ENCODE measurements around the gene USH1G.
A peak's percentile ranks its signal among the peaks of the same experiment; 100 is the strongest.

Gene USH1G

GRCh38 chr17:74923538-74924249 lies 639 bp upstream of the USH1G start:
- H3K4me1 ChIP-seq (ENCODE audit: control insufficient read depth in 1 of 2, insufficient read depth in 2 of 2, low read length in 2 of 2) = peaks cover 0 to 24% of the 10 kb centered on the region in 2 donors
- no peak overlapping the region for H3K27ac ChIP-seq (ENCODE audit: low read length)
- H3K36me3 ChIP-seq (ENCODE audit: control insufficient read depth in 1 of 2, insufficient read depth in 2 of 2, low read length in 2 of 2) = no peaks in the 10 kb centered on the region
- H3K9me3 ChIP-seq (ENCODE audit: control insufficient read depth in 1 of 2, low read length in 2 of 2) = no peaks in the 10 kb centered on the region
- H3K27me3 ChIP-seq (ENCODE audit: low read depth, low read length) = peaks cover 45% of the 10 kb centered on the region
- H3K4me3 ChIP-seq (ENCODE audit: low read depth in 1 of 2, low read length in 2 of 2) = peak overlapping the region in 1 of 2 donors; percentile 46

DNA sequence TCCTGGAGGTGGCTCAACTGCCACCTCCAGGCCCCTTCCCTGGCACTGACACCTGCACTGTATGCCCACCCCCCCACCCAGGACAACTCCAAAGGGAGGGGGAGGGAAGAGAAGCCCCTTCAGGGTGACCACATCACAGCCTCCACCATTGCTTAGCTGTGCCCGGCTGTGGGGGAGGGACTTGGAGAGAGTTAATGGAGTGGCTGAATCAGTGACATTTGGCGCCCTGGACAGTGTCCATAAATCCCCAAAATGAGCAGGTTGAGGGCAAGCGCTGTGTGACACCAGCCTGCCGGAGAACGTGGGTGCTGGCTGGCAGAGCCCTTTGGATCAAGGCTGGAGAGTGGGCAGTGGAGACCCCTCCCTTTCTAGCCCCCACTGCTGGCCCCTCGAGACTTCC lies 883 bp downstream of the USH1G start:
- Histone ChIP-seq H3K4me1 (ENCODE audit: control insufficient read depth in 1 of 2, insufficient read depth in 2 of 2, low read length in 2 of 2) (peaks cover 0 to 24% of the 10 kb centered on the region in 2 donors), H3K9me3 (ENCODE audit: control insufficient read depth in 1 of 2, low read length in 2 of 2) (no peaks in the 10 kb centered on the region), H3K27ac (ENCODE audit: low read length) (no peak overlapping the region), H3K27me3 (ENCODE audit: low read depth, low read length) (peaks cover 42% of the 10 kb centered on the region), H3K36me3 (ENCODE audit: control insufficient read depth in 1 of 2, insufficient read depth in 2 of 2, low read length in 2 of 2) (no peaks in the 10 kb centered on the region), H3K4me3 (ENCODE audit: low read depth in 1 of 2, low read length in 2 of 2) (no peak overlapping the region)

- Histone ChIP-seq H3K4me3 (ENCODE audit: low read depth in 1 of 2, low read length in 2 of 2) (no peak overlapping the region), H3K36me3 (ENCODE audit: control insufficient read depth in 1 of 2, insufficient read depth in 2 of 2, low read length in 2 of 2) (no peaks in the 10 kb centered on the region), H3K27ac (ENCODE audit: low read length) (no peak overlapping the region), H3K9me3 (ENCODE audit: control insufficient read depth in 1 of 2, low read length in 2 of 2) (no peaks in the 10 kb centered on the region), H3K4me1 (ENCODE audit: control insufficient read depth in 1 of 2, insufficient read depth in 2 of 2, low read length in 2 of 2) (peaks cover 0 to 24% of the 10 kb centered on the region in 2 donors), H3K27me3 (ENCODE audit: low read depth, low read length) (peaks cover 39% of the 10 kb centered on the region)
Observed at GRCh38 chr17:74921769-74922168, 1.3 kb downstream of the USH1G start.

DNA sequence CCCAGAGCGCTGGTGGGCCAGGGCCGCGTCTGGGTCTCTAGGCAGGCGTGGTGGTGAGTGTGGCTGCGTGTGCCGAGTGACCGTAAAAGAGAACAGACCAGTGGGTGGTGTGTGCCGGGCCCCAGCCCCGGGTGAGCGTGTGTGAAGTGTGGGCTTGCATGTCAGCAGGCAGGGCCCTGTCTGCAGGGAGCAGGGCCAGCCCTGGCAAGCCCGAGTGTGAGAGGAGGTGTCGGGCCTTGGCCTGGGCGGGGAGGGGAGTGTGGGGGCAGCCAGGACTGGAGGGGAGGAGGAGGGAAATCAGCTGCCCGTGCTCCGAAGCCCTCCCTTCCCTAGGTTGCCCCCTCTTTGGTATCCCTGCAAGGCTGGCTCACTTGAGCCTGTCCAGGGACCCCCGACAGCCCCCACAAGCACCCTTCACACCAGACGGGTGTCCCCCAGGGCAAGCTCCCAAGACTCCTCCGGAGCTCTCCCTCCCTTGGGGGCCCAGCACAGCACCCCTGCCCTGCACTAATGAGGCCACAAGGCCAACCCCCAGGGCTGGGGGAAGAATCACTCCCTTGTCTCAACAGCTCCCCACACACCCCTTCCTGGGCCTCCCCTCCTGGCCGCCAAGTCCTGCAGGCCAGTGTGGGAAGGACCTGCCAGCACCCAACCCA lies 1.9 kb downstream of the USH1G start:
- Histone ChIP-seq H3K4me1 (ENCODE audit: control insufficient read depth in 1 of 2, insufficient read depth in 2 of 2, low read length in 2 of 2) (peaks cover 0 to 24% of the 10 kb centered on the region in 2 donors), H3K27me3 (ENCODE audit: low read depth, low read length) (peaks cover 37% of the 10 kb centered on the region), H3K27ac (ENCODE audit: low read length) (no peak overlapping the region), H3K36me3 (ENCODE audit: control insufficient read depth in 1 of 2, insufficient read depth in 2 of 2, low read length in 2 of 2) (no peaks in the 10 kb centered on the region), H3K9me3 (ENCODE audit: control insufficient read depth in 1 of 2, low read length in 2 of 2) (no peaks in the 10 kb centered on the region), H3K4me3 (ENCODE audit: low read depth in 1 of 2, low read length in 2 of 2) (no peak overlapping the region)

DNA sequence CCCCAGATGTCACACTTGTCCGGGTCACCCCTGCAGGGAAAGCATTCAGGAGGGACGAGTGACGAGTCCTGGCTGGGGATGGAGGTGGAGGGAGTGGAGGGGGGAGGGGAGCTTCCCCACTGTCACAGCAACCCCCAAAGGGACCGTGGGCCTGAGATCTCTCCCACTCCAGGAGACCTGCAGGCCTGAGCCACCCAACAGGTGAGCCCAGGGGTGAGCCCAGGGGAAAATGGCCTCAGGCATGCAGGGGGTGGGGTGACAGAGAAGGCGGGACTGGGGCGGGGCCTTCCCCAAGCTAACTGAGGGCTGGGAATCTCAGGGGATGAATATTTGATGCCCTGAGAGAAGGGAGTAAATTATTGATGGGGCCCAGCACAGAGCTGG lies 2.4 kb downstream of the USH1G start:
- H3K4me1 ChIP-seq (ENCODE audit: control insufficient read depth in 1 of 2, insufficient read depth in 2 of 2, low read length in 2 of 2) = peaks cover 0 to 24% of the 10 kb centered on the region in 2 donors
- no peaks in the 10 kb centered on the region for H3K36me3 ChIP-seq (ENCODE audit: control insufficient read depth in 1 of 2, insufficient read depth in 2 of 2, low read length in 2 of 2)
- H3K27me3 ChIP-seq (ENCODE audit: low read depth, low read length) = peaks cover 32% of the 10 kb centered on the region
- H3K27ac ChIP-seq (ENCODE audit: low read length) = no peak overlapping the region
- no peaks in the 10 kb centered on the region for H3K9me3 ChIP-seq (ENCODE audit: control insufficient read depth in 1 of 2, low read length in 2 of 2)
- H3K4me3 ChIP-seq (ENCODE audit: low read depth in 1 of 2, low read length in 2 of 2) = no peak overlapping the region

GRCh38 chr17:74920306-74920620 lies 2.8 kb downstream of the USH1G start:
- H3K27ac ChIP-seq (ENCODE audit: low read length) = no peak overlapping the region
- no peaks in the 10 kb centered on the region for H3K36me3 ChIP-seq (ENCODE audit: control insufficient read depth in 1 of 2, insufficient read depth in 2 of 2, low read length in 2 of 2)
- no peaks in the 10 kb centered on the region for H3K9me3 ChIP-seq (ENCODE audit: control insufficient read depth in 1 of 2, low read length in 2 of 2)
- peaks cover 29% of the 10 kb centered on the region for H3K27me3 ChIP-seq (ENCODE audit: low read depth, low read length)
- H3K4me3 ChIP-seq (ENCODE audit: low read depth in 1 of 2, low read length in 2 of 2) = no peak overlapping the region
- H3K4me1 ChIP-seq (ENCODE audit: control insufficient read depth in 1 of 2, insufficient read depth in 2 of 2, low read length in 2 of 2) = peaks cover 0 to 24% of the 10 kb centered on the region in 2 donors

DNA sequence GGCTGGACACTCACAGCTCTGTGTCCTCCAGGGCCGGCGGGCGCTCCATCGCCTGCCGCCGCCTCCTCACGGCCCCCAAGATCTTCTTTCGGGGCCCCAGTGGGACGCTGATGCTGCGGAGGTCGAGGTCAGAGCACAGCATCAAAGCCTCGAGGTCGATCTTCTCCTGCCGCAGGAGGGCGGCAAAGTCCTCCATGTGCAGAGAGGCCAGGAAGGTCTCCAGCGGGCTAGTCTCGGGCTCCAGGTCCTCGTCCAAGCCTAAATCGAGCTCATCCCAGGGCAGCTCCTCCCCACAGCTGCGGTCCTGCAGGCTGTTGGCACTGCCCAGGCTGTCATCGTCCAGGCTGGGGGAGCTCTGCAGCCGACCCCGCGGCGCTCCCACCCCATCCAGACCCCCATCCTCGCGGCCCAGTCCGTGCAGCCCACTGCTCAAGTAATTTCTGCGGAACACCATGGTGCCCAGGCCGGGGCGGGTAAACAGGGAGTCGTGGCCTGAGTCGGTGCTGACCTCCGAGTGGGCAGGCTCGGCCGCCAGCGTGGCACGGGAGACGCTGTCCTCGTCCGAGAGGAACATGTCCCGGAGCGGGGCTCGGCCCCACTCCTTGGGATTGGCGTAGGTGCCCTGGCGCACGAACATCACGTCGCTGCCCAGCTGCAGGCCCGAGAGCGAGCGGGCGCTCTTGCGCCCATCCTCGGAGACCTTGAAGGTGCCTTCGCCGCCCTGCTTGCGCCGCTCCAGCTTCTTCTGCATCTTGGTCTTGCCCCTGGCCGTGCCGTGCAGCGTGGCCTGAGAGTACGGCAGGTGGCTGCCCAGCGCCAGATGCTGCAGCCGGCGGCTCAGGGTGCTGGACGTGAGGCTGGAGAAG lies 3.4 kb downstream of the USH1G start:
- Histone ChIP-seq H3K27ac (ENCODE audit: low read length) (no peak overlapping the region), H3K27me3 (ENCODE audit: low read depth, low read length) (peaks cover 23% of the 10 kb centered on the region), H3K9me3 (ENCODE audit: control insufficient read depth in 1 of 2, low read length in 2 of 2) (no peaks in the 10 kb centered on the region), H3K4me1 (ENCODE audit: control insufficient read depth in 1 of 2, insufficient read depth in 2 of 2, low read length in 2 of 2) (peaks cover 0 to 22% of the 10 kb centered on the region in 2 donors), H3K4me3 (ENCODE audit: low read depth in 1 of 2, low read length in 2 of 2) (no peak overlapping the region), H3K36me3 (ENCODE audit: control insufficient read depth in 1 of 2, insufficient read depth in 2 of 2, low read length in 2 of 2) (no peaks in the 10 kb centered on the region)

GRCh38 chr17:74918906-74919305 lies 4.1 kb downstream of the USH1G start:
- Histone ChIP-seq H3K27ac (ENCODE audit: low read length) (no peak overlapping the region), H3K27me3 (ENCODE audit: low read depth, low read length) (peaks cover 15% of the 10 kb centered on the region), H3K36me3 (ENCODE audit: control insufficient read depth in 1 of 2, insufficient read depth in 2 of 2, low read length in 2 of 2) (no peaks in the 10 kb centered on the region), H3K9me3 (ENCODE audit: control insufficient read depth in 1 of 2, low read length in 2 of 2) (no peaks in the 10 kb centered on the region), H3K4me3 (ENCODE audit: low read depth in 1 of 2, low read length in 2 of 2) (no peak overlapping the region), H3K4me1 (ENCODE audit: control insufficient read depth in 1 of 2, insufficient read depth in 2 of 2, low read length in 2 of 2) (peaks cover 0 to 14% of the 10 kb centered on the region in 2 donors)

GRCh38 chr17:74917430-74917829 lies 5.6 kb downstream of the USH1G start:
- H3K4me1 ChIP-seq (ENCODE audit: control insufficient read depth in 1 of 2, insufficient read depth in 2 of 2, low read length in 2 of 2) = peaks cover 0 to 1% of the 10 kb centered on the region in 2 donors
- peaks cover 7% of the 10 kb centered on the region for H3K27me3 ChIP-seq (ENCODE audit: low read depth, low read length)
- H3K27ac ChIP-seq (ENCODE audit: low read length) = no peak overlapping the region
- H3K36me3 ChIP-seq (ENCODE audit: control insufficient read depth in 1 of 2, insufficient read depth in 2 of 2, low read length in 2 of 2) = no peaks in the 10 kb centered on the region
- no peaks in the 10 kb centered on the region for H3K9me3 ChIP-seq (ENCODE audit: control insufficient read depth in 1 of 2, low read length in 2 of 2)
- no peak overlapping the region for H3K4me3 ChIP-seq (ENCODE audit: low read depth in 1 of 2, low read length in 2 of 2)

DNA sequence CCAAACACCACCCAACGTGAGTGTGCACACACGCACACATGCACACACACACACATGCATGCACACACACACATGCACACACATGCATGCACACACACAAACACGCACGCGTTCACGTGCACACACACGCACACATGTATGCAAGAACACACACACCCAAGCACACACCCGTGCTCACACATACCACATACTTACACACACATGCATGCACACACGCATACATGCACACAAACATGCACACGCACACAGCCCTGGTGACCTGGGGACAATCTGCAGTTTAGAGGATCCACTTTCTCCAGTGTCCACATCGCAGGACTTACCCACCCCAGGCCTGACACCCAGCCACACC lies 6.2 kb downstream of the USH1G start:
- H3K27me3 ChIP-seq (ENCODE audit: low read depth, low read length) = peaks cover 6% of the 10 kb centered on the region

DNA sequence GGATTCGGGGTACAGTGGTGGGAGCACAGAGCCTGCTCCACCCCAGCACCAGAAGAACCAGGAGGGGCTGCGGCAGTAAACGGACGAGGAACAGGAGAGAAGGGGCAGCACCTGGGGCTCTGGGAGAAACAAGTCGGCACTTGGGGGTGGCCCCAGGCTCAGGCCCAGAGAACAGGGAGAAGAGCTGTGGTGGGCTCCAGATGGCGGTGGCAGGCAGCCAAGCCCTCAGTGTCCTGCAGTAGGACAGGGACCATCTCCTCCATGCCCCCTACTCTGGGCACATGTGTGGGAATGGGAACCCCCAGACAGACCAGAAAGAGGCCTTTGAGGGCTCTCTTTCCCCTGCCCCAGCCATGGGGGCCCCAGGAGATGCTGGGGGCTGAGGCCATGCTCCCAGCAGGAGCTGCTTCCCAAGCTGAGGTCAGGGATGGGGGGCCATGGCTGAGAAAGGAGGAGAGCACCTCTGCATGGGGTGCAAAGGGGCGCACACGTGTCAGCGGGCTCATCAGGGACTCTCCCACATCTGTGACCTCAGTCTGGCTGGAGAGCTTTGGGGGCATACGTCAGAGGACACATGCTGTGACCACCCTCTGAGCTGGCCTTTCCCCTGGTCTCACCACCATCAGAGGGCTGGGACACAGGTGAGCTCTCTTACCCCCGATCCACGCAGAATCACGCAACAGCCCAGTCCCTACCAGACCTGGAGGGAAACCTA lies 6.8 kb downstream of the USH1G start:
- Histone ChIP-seq H3K4me3 (ENCODE audit: low read depth in 1 of 2, low read length in 2 of 2) (no peak overlapping the region), H3K9me3 (ENCODE audit: control insufficient read depth in 1 of 2, low read length in 2 of 2) (no peaks in the 10 kb centered on the region), H3K27me3 (ENCODE audit: low read depth, low read length) (peaks cover under 1% of the 10 kb centered on the region), H3K4me1 (ENCODE audit: control insufficient read depth in 1 of 2, insufficient read depth in 2 of 2, low read length in 2 of 2) (no peaks in the 10 kb centered on the region), H3K36me3 (ENCODE audit: control insufficient read depth in 1 of 2, insufficient read depth in 2 of 2, low read length in 2 of 2) (no peaks in the 10 kb centered on the region), H3K27ac (ENCODE audit: low read length) (no peak overlapping the region)

More for the DNA sequence above, 6.2 kb downstream of the USH1G start:
- Histone ChIP-seq H3K4me1 (ENCODE audit: control insufficient read depth in 1 of 2, insufficient read depth in 2 of 2, low read length in 2 of 2) (no peaks in the 10 kb centered on the region), H3K9me3 (ENCODE audit: control insufficient read depth in 1 of 2, low read length in 2 of 2) (no peaks in the 10 kb centered on the region), H3K27ac (ENCODE audit: low read length) (no peak overlapping the region), H3K4me3 (ENCODE audit: low read depth in 1 of 2, low read length in 2 of 2) (no peak overlapping the region), H3K36me3 (ENCODE audit: control insufficient read depth in 1 of 2, insufficient read depth in 2 of 2, low read length in 2 of 2) (no peaks in the 10 kb centered on the region)

Data from muscle layer of duodenum (tissue), 2 donors.